Mesodermal cell (in vitro differentiated cells): ENCODE results near the gene ZNF536.

Experiments used
- H3K27ac ChIP-seq: 2 replicates; pipeline ENCODE4 v1.7.0; 2013; ENCODE audit warnings: mild to moderate bottlenecking, low read depth, low read length, moderate library complexity; ENCODE audit not compliant: severe bottlenecking
- H3K36me3 ChIP-seq: 2 replicates; pipeline ENCODE4 v1.7.1; 2013; ENCODE audit warnings: mild to moderate bottlenecking, low read length, moderate library complexity; ENCODE audit not compliant: control insufficient read depth, insufficient read depth
- H3K4me1 ChIP-seq: one replicate; pipeline ENCODE4 v1.7.1; 2013; ENCODE audit warnings: mild to moderate bottlenecking, low read length; ENCODE audit not compliant: insufficient read depth, control insufficient read depth, poor library complexity, severe bottlenecking
- H3K4me3 ChIP-seq: 2 replicates; pipeline ENCODE4 v1.7.0; 2013; ENCODE audit warnings: low read length, control low read depth, mild to moderate bottlenecking; ENCODE audit not compliant: insufficient read depth, poor library complexity, severe bottlenecking; ENCODE audit errors: extremely low read depth
- H3K9me3 ChIP-seq: 2 replicates; pipeline ENCODE4 v1.7.1; 2013; ENCODE audit warnings: mild to moderate bottlenecking, low read length, moderate library complexity; ENCODE audit not compliant: control insufficient read depth
- WGBS, 2 experiments: methylation state at CpG; one replicate each; pipeline ENCODE4 v1.1.5; 2013; ENCODE audit warnings: missing lambda C conversion rate in 2 of 2; ENCODE audit not compliant: insufficient coverage in 2 of 2; 5-methylcytosine and 5-hydroxymethylcytosine counted together

ZNF536 gene

GRCh38 chr19:30448386-30449077, 76.3 kb downstream of the ZNF536 start:
- Histone ChIP-seq H3K4me3 (no peak overlapping the region), H3K9me3 (no peaks in the 10 kb centered on the region), H3K4me1 (peaks cover 19% of the 10 kb centered on the region), H3K36me3 (no peaks in the 10 kb centered on the region), H3K27ac (no peak overlapping the region)
- WGBS, 2 experiments, result 61 to 69% methylated on average over 6 to 7 of the region's 9 CpGs

GRCh38 chr19:30449078-30449590, 77.0 kb downstream of the ZNF536 start:
- no peak overlapping the region for H3K27ac ChIP-seq

GRCh38 chr19:30449673-30450072, 77.5 kb downstream of the ZNF536 start:
- H3K4me1 ChIP-seq, result peaks cover 19% of the 10 kb centered on the region
- no CpG with 5 or more reads among the region's 8 CpGs for WGBS, 2 experiments
- no peak overlapping the region for H3K4me3 ChIP-seq
- peak overlapping the region; percentile 54 for H3K27ac ChIP-seq
- H3K36me3 ChIP-seq, result no peaks in the 10 kb centered on the region
- no peaks in the 10 kb centered on the region for H3K9me3 ChIP-seq

More at GRCh38 chr19:30449078-30449590, 77.0 kb downstream of the ZNF536 start:
- Histone ChIP-seq H3K9me3 (no peaks in the 10 kb centered on the region), H3K4me3 (no peak overlapping the region), H3K4me1 (peaks cover 19% of the 10 kb centered on the region), H3K36me3 (no peaks in the 10 kb centered on the region)
- WGBS, 2 experiments, result 81 to 88% methylated on average over 5 to 6 of the region's 6 CpGs

GRCh38 chr19:30450100-30450499, 77.9 kb downstream of the ZNF536 start:
- no peak overlapping the region for H3K4me3 ChIP-seq

GRCh38 chr19:30450835-30451321, 78.7 kb downstream of the ZNF536 start:
- no peaks in the 10 kb centered on the region for H3K36me3 ChIP-seq
- 91 to 93% methylated on average over 24 to 29 of the region's 31 CpGs for WGBS, 2 experiments
- H3K4me1 ChIP-seq, result peaks cover 19% of the 10 kb centered on the region
- no peak overlapping the region for H3K27ac ChIP-seq
- no peak overlapping the region for H3K4me3 ChIP-seq
- no peaks in the 10 kb centered on the region for H3K9me3 ChIP-seq

More at GRCh38 chr19:30450100-30450499, 77.9 kb downstream of the ZNF536 start:
- Histone ChIP-seq H3K36me3 (no peaks in the 10 kb centered on the region), H3K27ac (peak overlapping the region; percentile 54), H3K4me1 (peaks cover 19% of the 10 kb centered on the region), H3K9me3 (no peaks in the 10 kb centered on the region)
- 0 to 9% methylated on average over 1 to 3 of the region's 7 CpGs for WGBS, 2 experiments

GRCh38 chr19:30452931-30453330, 80.7 kb downstream of the ZNF536 start:
- no peaks in the 10 kb centered on the region for H3K9me3 ChIP-seq
- no peaks in the 10 kb centered on the region for H3K36me3 ChIP-seq
- H3K4me1 ChIP-seq, result peaks cover 14% of the 10 kb centered on the region
- H3K27ac ChIP-seq, result no peak overlapping the region
- H3K4me3 ChIP-seq, result no peak overlapping the region
- 91 to 96% methylated on average over 5 of the region's 7 CpGs for WGBS, 2 experiments

- no peaks in the 10 kb centered on the region for H3K36me3 ChIP-seq
- no peak overlapping the region for H3K27ac ChIP-seq
- H3K4me1 ChIP-seq, result peaks cover 14% of the 10 kb centered on the region
- H3K4me3 ChIP-seq, result no peak overlapping the region
- 93 to 96% methylated on average over 5 of the region's 6 CpGs for WGBS, 2 experiments
- H3K9me3 ChIP-seq, result no peaks in the 10 kb centered on the region
These were observed 81.6 kb downstream of the ZNF536 start for GRCh38 chr19:30453743-30454142.

- Histone ChIP-seq H3K27ac (no peak overlapping the region), H3K36me3 (no peaks in the 10 kb centered on the region), H3K4me1 (no peaks in the 10 kb centered on the region), H3K4me3 (no peak overlapping the region), H3K9me3 (no peaks in the 10 kb centered on the region)
- WGBS, 2 experiments, result no CpG with 5 or more reads among the region's 1 CpG
These were observed 83.7 kb downstream of the ZNF536 start for GRCh38 chr19:30455881-30456280.

GRCh38 chr19:30457484-30457883, 85.3 kb downstream of the ZNF536 start:
- 81 to 90% methylated on average over 3 to 4 of the region's 4 CpGs for WGBS, 2 experiments
- H3K36me3 ChIP-seq, result no peaks in the 10 kb centered on the region
- no peak overlapping the region for H3K27ac ChIP-seq
- no peaks in the 10 kb centered on the region for H3K9me3 ChIP-seq
- H3K4me1 ChIP-seq, result no peaks in the 10 kb centered on the region
- no peak overlapping the region for H3K4me3 ChIP-seq

GRCh38 chr19:30459859-30460258, 87.7 kb downstream of the ZNF536 start:
- WGBS, 2 experiments, result 78 to 100% methylated on average over 2 of the region's 2 CpGs
- no peak overlapping the region for H3K4me3 ChIP-seq
- H3K27ac ChIP-seq, result no peak overlapping the region
- no peaks in the 10 kb centered on the region for H3K4me1 ChIP-seq
- no peaks in the 10 kb centered on the region for H3K36me3 ChIP-seq
- no peaks in the 10 kb centered on the region for H3K9me3 ChIP-seq

GRCh38 chr19:30464162-30464561, 92.0 kb downstream of the ZNF536 start:
- no peaks in the 10 kb centered on the region for H3K36me3 ChIP-seq
- no peak overlapping the region for H3K27ac ChIP-seq
- no peaks in the 10 kb centered on the region for H3K4me1 ChIP-seq
- H3K9me3 ChIP-seq, result no peaks in the 10 kb centered on the region
- WGBS, 2 experiments, result 92 to 97% methylated on average over 2 to 8 of the region's 8 CpGs
- no peak overlapping the region for H3K4me3 ChIP-seq
